Testis (tissue), 2 donors: Measurements from ENCODE around the gene CPAMD8.

Experiments
- CTCF ChIP-seq, 3 experiments: fragments of 450-650 bp in 2 of 3; fragments of 200-600 bp in 1 of 3; sonication (generic) in 1 of 3; IDR thresholded peaks; one replicate each; pipeline ENCODE4 v1.5.1; 2016 to 2019; ENCODE audit warnings: antibody characterized with exemption in 3 of 3, mild to moderate bottlenecking in 2 of 3, moderate library complexity in 1 of 3
- POLR2A ChIP-seq: fragments of 450-650 bp; IDR thresholded peaks from one replicate; pipeline ENCODE4 v1.6.1; 2017; ENCODE audit warnings: antibody characterized with exemption, mild to moderate bottlenecking, moderate library complexity

GRCh38 chr19:16861011-16861410 lies 165.6 kb downstream of the CPAMD8 start:
- TF ChIP-seq CTCF (IDR thresholded peaks at IDR 0.05) = no peak
- TF ChIP-seq POLR2A = no peak
